Neural progenitor cell (in vitro differentiated cells): Measurements from ENCODE around the gene PRLHR. TPM values are rescaled to one million over a fixed set of nuclear protein-coding genes. Genes with fewer than 3 reads are reported as not detected.

Source experiments
- DNase-seq: peaks from one replicate; pipeline ENCODE4 v3.0.0-alpha.2; 2016; ENCODE audit warnings: low spot score
- H2AFZ ChIP-seq: fragments of 200-600 bp; sonication (generic); replicated peaks from 2 replicates; pipeline ENCODE4 v1.6.1; 2016; ENCODE audit warnings: antibody characterized with exemption
- H3F3A ChIP-seq: fragments of 200-600 bp; sonication (generic); 2 replicates; pipeline ENCODE4 v1.6.1; 2016; ENCODE audit warnings: antibody characterized with exemption, low read depth
- H3K27ac ChIP-seq: fragments of 200-600 bp; sonication (generic); 2 replicates; pipeline ENCODE4 v1.5.1; 2016; ENCODE audit warnings: mild to moderate bottlenecking
- H3K27me3 ChIP-seq: fragments of 200-600 bp; sonication (generic); 2 replicates; pipeline ENCODE4 v1.6.1; 2016; ENCODE audit warnings: mild to moderate bottlenecking, moderate library complexity
- H3K36me3 ChIP-seq: fragments of 200-600 bp; sonication (generic); 2 replicates; pipeline ENCODE4 v1.5.1; 2016
- H3K4me1 ChIP-seq: fragments of 200-600 bp; sonication (generic); 2 replicates; pipeline ENCODE4 v1.6.1; 2016; ENCODE audit warnings: mixed run types
- H3K4me2 ChIP-seq: fragments of 200-600 bp; sonication (generic); 2 replicates; pipeline ENCODE4 v1.6.1; 2016
- H3K4me3 ChIP-seq: fragments of 200-600 bp; sonication (generic); 2 replicates; pipeline ENCODE4 v1.5.1; 2016
- H3K79me2 ChIP-seq: fragments of 200-600 bp; sonication (generic); 2 replicates; pipeline ENCODE4 v1.6.1; 2016; ENCODE audit warnings: low read depth
- H3K9ac ChIP-seq: fragments of 200-600 bp; sonication (generic); 2 replicates; pipeline ENCODE4 v1.6.1; 2016
- H3K9me3 ChIP-seq: fragments of 200-600 bp; sonication (generic); 2 replicates; pipeline ENCODE4 v1.5.1; 2016; ENCODE audit warnings: low read depth
- H4K20me1 ChIP-seq: fragments of 200-600 bp; sonication (generic); 2 replicates; pipeline ENCODE4 v1.6.1; 2016; ENCODE audit warnings: low read depth
- H3K27ac Mint-ChIP-seq: 3 replicates; pipeline ENCODE4 v1.8.0; 2021; ENCODE audit warnings: mixed read lengths
- H3K27me3 Mint-ChIP-seq: 2 replicates; pipeline ENCODE4 v1.8.0; 2022; ENCODE audit warnings: low read depth, mild to moderate bottlenecking, inconsistent platforms, moderate library complexity, mixed read lengths; ENCODE audit not compliant: insufficient read depth
- H3K36me3 Mint-ChIP-seq: 3 replicates; pipeline ENCODE4 v1.8.0; 2021; ENCODE audit warnings: mixed read lengths
- H3K4me1 Mint-ChIP-seq: 3 replicates; pipeline ENCODE4 v1.8.0; 2021; ENCODE audit warnings: mixed read lengths
- H3K4me3 Mint-ChIP-seq: 3 replicates; pipeline ENCODE4 v1.8.0; 2021; ENCODE audit warnings: mild to moderate bottlenecking, moderate library complexity, mixed read lengths
- H3K9me3 Mint-ChIP-seq: 3 replicates; pipeline ENCODE4 v1.8.0; 2020; ENCODE audit warnings: mixed read lengths
- CTCF ChIP-seq: fragments of 200-600 bp; sonication (generic); IDR thresholded peaks from 2 replicates; pipeline ENCODE4 v1.5.1; 2017; ENCODE audit warnings: antibody characterized with exemption, mild to moderate bottlenecking
- EZH2 ChIP-seq: fragments of 200-600 bp; sonication (generic); IDR thresholded peaks from 2 replicates; pipeline ENCODE4 v1.6.1; 2017; ENCODE audit warnings: antibody characterized with exemption, mild to moderate bottlenecking, moderate library complexity
- EZH2phosphoT487 ChIP-seq: fragments of 200-600 bp; sonication (generic); IDR thresholded peaks from 2 replicates; pipeline ENCODE4 v1.6.1; 2017; ENCODE audit warnings: antibody characterized with exemption
- total RNA-seq: library from RNA; depleted of rRNA; stranded (reverse); fragments of >200 nt; gene quantifications from 2 replicates; pipeline ENCODE4 v1.2.3, GENCODE V29; 2015; ENCODE audit warnings: low replicate concordance

PRLHR gene
- total RNA-seq, 1 donor from 2014 or later: not detected

- Histone ChIP-seq H3K79me2 (no peaks in the 10 kb centered on the region), H3K4me2 (no peak overlapping the region), H3K27ac (no peak overlapping the region), H2AFZ (no peak overlapping the region), H3K36me3 (no peaks in the 10 kb centered on the region), H3K4me3 (no peak overlapping the region), H3F3A (no peaks in the 10 kb centered on the region), H3K4me1 (no peaks in the 10 kb centered on the region), H3K9ac (no peak overlapping the region), H3K9me3 (no peaks in the 10 kb centered on the region), H4K20me1 (no peaks in the 10 kb centered on the region), H3K27me3 (no peaks in the 10 kb centered on the region)
- peaks cover 8% of the 10 kb centered on the region for H3K4me1 Mint-ChIP-seq
- peaks cover 7% of the 10 kb centered on the region for H3K27me3 Mint-ChIP-seq
- DNase-seq: no peak
- no peak overlapping the region for H3K4me3 Mint-ChIP-seq
- H3K9me3 Mint-ChIP-seq: no peaks in the 10 kb centered on the region
- H3K27ac Mint-ChIP-seq: no peak overlapping the region
- H3K36me3 Mint-ChIP-seq: no peaks in the 10 kb centered on the region
- no peak for TF ChIP-seq CTCF
- no peak for TF ChIP-seq EZH2phosphoT487
- no peak for TF ChIP-seq EZH2
Measured at GRCh38 chr10:118570591-118570990, 24.9 kb downstream of the PRLHR start.

GRCh38 chr10:118569882-118570252 is 25.6 kb downstream of the PRLHR start:
- Histone ChIP-seq H2AFZ (no peak overlapping the region), H3K4me2 (no peak overlapping the region), H3K27ac (no peak overlapping the region), H3K9me3 (no peaks in the 10 kb centered on the region), H4K20me1 (no peaks in the 10 kb centered on the region), H3K79me2 (no peaks in the 10 kb centered on the region), H3F3A (no peaks in the 10 kb centered on the region), H3K4me1 (no peaks in the 10 kb centered on the region), H3K4me3 (no peak overlapping the region), H3K27me3 (no peaks in the 10 kb centered on the region), H3K9ac (no peak overlapping the region), H3K36me3 (no peaks in the 10 kb centered on the region)
- Mint-ChIP-seq H3K27me3 (peaks cover 9% of the 10 kb centered on the region), H3K27ac (no peak overlapping the region), H3K4me3 (no peak overlapping the region), H3K4me1 (peaks cover 8% of the 10 kb centered on the region), H3K36me3 (no peaks in the 10 kb centered on the region), H3K9me3 (no peaks in the 10 kb centered on the region)
- no peak for TF ChIP-seq EZH2phosphoT487
- TF ChIP-seq EZH2: no peak
- TF ChIP-seq CTCF: no peak
- DNase-seq: no peak

- TF ChIP-seq CTCF (no peak), EZH2 (no peak), EZH2phosphoT487 (no peak)
- Mint-ChIP-seq H3K9me3 (no peaks in the 10 kb centered on the region), H3K4me1 (peaks cover 8% of the 10 kb centered on the region), H3K27ac (no peak overlapping the region), H3K27me3 (peaks cover 9% of the 10 kb centered on the region), H3K4me3 (no peak overlapping the region), H3K36me3 (no peaks in the 10 kb centered on the region)
- no peaks in the 10 kb centered on the region for H3K79me2 ChIP-seq
- no peaks in the 10 kb centered on the region for H3K9me3 ChIP-seq
- no peaks in the 10 kb centered on the region for H3F3A ChIP-seq
- no peak overlapping the region for H3K9ac ChIP-seq
- H3K27ac ChIP-seq: no peak overlapping the region
- no peak overlapping the region for H2AFZ ChIP-seq
- peaks cover 2% of the 10 kb centered on the region for H3K4me1 ChIP-seq
- no peaks in the 10 kb centered on the region for H4K20me1 ChIP-seq
- H3K4me3 ChIP-seq: no peak overlapping the region
- no peaks in the 10 kb centered on the region for H3K27me3 ChIP-seq
- no peak for DNase-seq
- no peaks in the 10 kb centered on the region for H3K36me3 ChIP-seq
- no peak overlapping the region for H3K4me2 ChIP-seq
Measured at GRCh38 chr10:118569241-118569881, 26.1 kb downstream of the PRLHR start.
